Gastrocnemius medialis (tissue), 4 donors: ENCODE measurements around the gene NXPH3.

Source experiments
- POLR2A ChIP-seq, 2 donors: fragments of 450-650 bp; IDR thresholded peaks; one replicate each; pipeline ENCODE4 v1.6.1; 2017; ENCODE audit warnings: antibody characterized with exemption in 2 of 2, mild to moderate bottlenecking in 2 of 2, moderate library complexity in 2 of 2
- TF ChIP-seq, protein P1 (sequence below), 5 experiments: fragments of 450-650 bp in 3 of 5; fragments of 200-600 bp in 2 of 5; sonication (generic) in 2 of 5; IDR thresholded peaks in 4 of 5; conservative IDR thresholded peaks in 1 of 5; 1 replicate in 4 of 5; 2 replicates in 1 of 5; pipeline ENCODE4 v1.5.1; 2016 to 2019; ENCODE audit warnings: antibody characterized with exemption in 5 of 5, mild to moderate bottlenecking in 3 of 5, moderate library complexity in 3 of 5

DNA sequence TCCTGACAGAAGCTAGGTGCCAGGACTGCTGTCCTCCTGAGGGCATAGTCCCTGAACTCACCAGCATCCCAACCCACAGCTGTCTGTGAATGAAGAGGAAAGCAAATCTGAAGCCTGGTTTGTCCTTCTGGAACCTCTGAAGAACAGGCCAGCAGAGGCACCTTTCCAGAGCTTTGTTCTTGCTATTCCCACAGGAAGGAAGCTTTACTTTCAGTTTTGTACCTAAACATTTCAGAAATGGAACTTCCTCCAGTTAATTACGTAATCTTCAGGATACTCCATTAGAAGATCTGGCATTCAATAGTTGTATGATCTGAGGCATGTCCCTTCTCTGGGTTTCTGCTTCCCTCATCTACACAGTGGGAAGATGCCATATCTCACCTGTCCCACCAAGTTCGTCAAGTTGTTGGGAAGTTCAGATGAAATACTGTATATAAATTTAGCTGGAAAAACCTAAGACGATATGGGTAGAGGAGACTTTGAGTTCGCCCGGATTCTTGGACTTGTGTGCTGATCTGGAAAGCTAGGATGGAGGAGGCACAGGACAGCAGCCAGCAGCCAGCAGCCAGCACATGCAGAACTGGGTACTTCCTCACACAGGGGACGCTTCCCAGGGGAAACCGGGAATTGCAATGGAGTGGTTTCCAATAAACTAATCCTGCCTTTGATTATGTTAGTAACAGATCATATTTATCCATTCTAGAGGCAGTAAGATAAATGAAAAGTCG, 22.4 kb downstream of the NXPH3 start:
- TF ChIP-seq POLR2A (IDR thresholded peaks at IDR 0.05): no peak
- TF ChIP-seq, protein P1, sequence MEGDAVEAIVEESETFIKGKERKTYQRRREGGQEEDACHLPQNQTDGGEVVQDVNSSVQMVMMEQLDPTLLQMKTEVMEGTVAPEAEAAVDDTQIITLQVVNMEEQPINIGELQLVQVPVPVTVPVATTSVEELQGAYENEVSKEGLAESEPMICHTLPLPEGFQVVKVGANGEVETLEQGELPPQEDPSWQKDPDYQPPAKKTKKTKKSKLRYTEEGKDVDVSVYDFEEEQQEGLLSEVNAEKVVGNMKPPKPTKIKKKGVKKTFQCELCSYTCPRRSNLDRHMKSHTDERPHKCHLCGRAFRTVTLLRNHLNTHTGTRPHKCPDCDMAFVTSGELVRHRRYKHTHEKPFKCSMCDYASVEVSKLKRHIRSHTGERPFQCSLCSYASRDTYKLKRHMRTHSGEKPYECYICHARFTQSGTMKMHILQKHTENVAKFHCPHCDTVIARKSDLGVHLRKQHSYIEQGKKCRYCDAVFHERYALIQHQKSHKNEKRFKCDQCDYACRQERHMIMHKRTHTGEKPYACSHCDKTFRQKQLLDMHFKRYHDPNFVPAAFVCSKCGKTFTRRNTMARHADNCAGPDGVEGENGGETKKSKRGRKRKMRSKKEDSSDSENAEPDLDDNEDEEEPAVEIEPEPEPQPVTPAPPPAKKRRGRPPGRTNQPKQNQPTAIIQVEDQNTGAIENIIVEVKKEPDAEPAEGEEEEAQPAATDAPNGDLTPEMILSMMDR (IDR thresholded peaks at IDR 0.05 in 4 of 5, conservative IDR thresholded peaks at IDR 0.05 in 1 of 5): no peak
